Gastrocnemius medialis (tissue), 4 donors: ENCODE measurements around the gene MEMO1.
"Not testable (repeated sequence)": the region's sequence is repeated elsewhere in the genome, so short reads cannot be mapped to it uniquely, and the experiment has no call there.

ENCODE experiments used
- CTCF ChIP-seq, 5 experiments: fragments of 450-650 bp in 3 of 5; fragments of 200-600 bp in 2 of 5; sonication (generic) in 2 of 5; IDR thresholded peaks in 4 of 5; conservative IDR thresholded peaks in 1 of 5; 1 replicate in 4 of 5; 2 replicates in 1 of 5; pipeline ENCODE4 v1.5.1; 2016 to 2019; ENCODE audit warnings: antibody characterized with exemption in 5 of 5, mild to moderate bottlenecking in 3 of 5, moderate library complexity in 3 of 5
- POLR2A ChIP-seq, 2 donors: fragments of 450-650 bp; IDR thresholded peaks; one replicate each; pipeline ENCODE4 v1.6.1; 2017; ENCODE audit warnings: antibody characterized with exemption in 2 of 2, mild to moderate bottlenecking in 2 of 2, moderate library complexity in 2 of 2

- not testable (repeated sequence) for TF ChIP-seq CTCF (IDR thresholded peaks at IDR 0.05 in 4 of 5, conservative IDR thresholded peaks at IDR 0.05 in 1 of 5); POLR2A (IDR thresholded peaks at IDR 0.05)
Observed at GRCh38 chr2:31842150-31842549, 168.7 kb downstream of the MEMO1 start.
